HepG2 (cell line): ENCODE data around the gene TNFRSF13B. TPM values are rescaled to one million over a fixed set of nuclear protein-coding genes. Genes with fewer than 3 reads are reported as not detected.
"Not testable (repeated sequence)": the region's sequence is repeated elsewhere in the genome, so short reads cannot be mapped to it uniquely, and the experiment has no call there.

Experiments
- ATAC-seq: fragments of 200-7000 bp; cut with Tn5 transposase; 3 replicates; pipeline ENCODE4 v1.9.1; 2020; ENCODE audit warnings: mild to moderate bottlenecking, moderate library complexity
- BruUV-seq: library from RNA; stranded (reverse); fragments of 400-500 nt; replicated peaks from 2 replicates; lab custom pipeline; 2021; lab: Mats Ljungman, UMichigan
- CTCF ChIA-PET: fragments of 300-600 bp; formaldehyde crosslinking; extraction: SDS; loops from one replicate; lab custom pipeline; 2021; ENCODE audit warnings: low total read pairs, inconsistent platforms, low intra/inter-chr PET ratio; lab: Yijun Ruan, JAX
- POLR2A ChIA-PET: fragments of 350-600 bp; sonication (Branson Sonifier 250); formaldehyde crosslinking; loops from one replicate; lab custom pipeline; 2020; ENCODE audit warnings: antibody characterized with exemption, inconsistent platforms; lab: Yijun Ruan, JAX
- DNase-seq: peaks from one replicate; pipeline ENCODE4 v3.0.0-alpha.2; 2015; ENCODE audit warnings: low spot score
- FAIRE-seq: peaks from 3 replicates; lab custom pipeline; 2011; peaks lifted over from hg19 to GRCh38; lab: Jason Lieb, UNC
- H2AFZ ChIP-seq: one replicate; pipeline ENCODE4 v1.6.1; 2011; ENCODE audit warnings: low read length, inconsistent platforms
- H3K27ac ChIP-seq: fragments of 300-600 bp; 3 replicates; pipeline ENCODE4 v1.8.0; 2011; ENCODE audit warnings: mixed run types, mild to moderate bottlenecking, mixed read lengths, low read length, inconsistent platforms; ENCODE audit not compliant: insufficient read depth; ENCODE audit errors: extremely low read length
- H3K27me3 ChIP-seq, 2 experiments: fragments of 200-600 bp in 1 of 2; 2 replicates in 1 of 2; 3 replicates in 1 of 2; pipeline versions ENCODE4 v1.6.0 to v1.8.0; 2011; ENCODE audit warnings: low read length in 2 of 2, mild to moderate bottlenecking in 2 of 2, moderate library complexity in 2 of 2, inconsistent platforms in 1 of 2; ENCODE audit not compliant: insufficient read depth in 2 of 2, control insufficient read depth in 1 of 2
- H3K36me3 ChIP-seq, 2 experiments: fragments of 200-600 bp in 1 of 2; replicated peaks in 1 of 2; 2 replicates in 1 of 2; 3 replicates in 1 of 2; pipeline versions ENCODE4 v1.5.1 to v1.8.0; 2011; ENCODE audit warnings: low read length in 2 of 2, inconsistent platforms in 1 of 2; ENCODE audit not compliant: insufficient read depth in 2 of 2, control insufficient read depth in 1 of 2
- H3K4me1 ChIP-seq: 2 replicates; pipeline ENCODE4 v1.5.1; 2012; ENCODE audit warnings: low read length, inconsistent platforms; ENCODE audit not compliant: insufficient read depth
- H3K4me2 ChIP-seq: 2 replicates; pipeline ENCODE4 v1.6.0; 2011; ENCODE audit warnings: low read depth, low read length, inconsistent platforms
- H3K4me3 ChIP-seq, 3 experiments: fragments of 200-600 bp in 1 of 3; sonication (generic), shearing (Covaris generic) in 1 of 3; replicated peaks in 1 of 3; 2 replicates each; pipeline ENCODE4 v1.5.1; 2011 to 2016; ENCODE audit warnings: low read length in 3 of 3, inconsistent platforms in 2 of 3, low read depth in 2 of 3, mild to moderate bottlenecking in 2 of 3, control low read depth in 1 of 3, mixed read lengths in 1 of 3; ENCODE audit not compliant: insufficient read depth in 1 of 3
- H3K79me2 ChIP-seq: one replicate; pipeline ENCODE4 v1.6.1; 2011; ENCODE audit warnings: low read length, inconsistent platforms; ENCODE audit not compliant: insufficient read depth
- H3K9ac ChIP-seq: 2 replicates; pipeline ENCODE4 v1.6.0; 2011; ENCODE audit warnings: mild to moderate bottlenecking, low read depth, low read length, inconsistent platforms; ENCODE audit not compliant: insufficient read depth
- H3K9me3 ChIP-seq: 2 replicates; pipeline ENCODE4 v1.5.1; 2012; ENCODE audit warnings: mild to moderate bottlenecking, low read length
- H4K20me1 ChIP-seq: 2 replicates; pipeline ENCODE4 v1.6.0; 2011; ENCODE audit warnings: inconsistent platforms, mild to moderate bottlenecking, low read length, moderate library complexity; ENCODE audit not compliant: insufficient read depth
- HOXA9 ChIP-seq: sonication (generic); formaldehyde crosslinking; IDR thresholded peaks from 2 replicates; pipeline ENCODE4 v1.8.1; 2022; ENCODE audit warnings: missing genetic modification reagents, mild to moderate bottlenecking, moderate library complexity, borderline replicate concordance
- NKX3-1 ChIP-seq: sonication (generic); formaldehyde crosslinking; IDR thresholded peaks from 2 replicates; pipeline ENCODE4 v1.5.0; 2020; ENCODE audit warnings: missing genetic modification reagents
- SMYD3 ChIP-seq: sonication (generic); formaldehyde crosslinking; IDR thresholded peaks from 2 replicates; pipeline ENCODE4 v1.8.1; 2023; ENCODE audit warnings: mild to moderate bottlenecking, missing genetic modification reagents
- SP5 ChIP-seq: IDR thresholded peaks from 2 replicates; pipeline ENCODE4 v1.6.1; 2016; ENCODE audit warnings: low read depth, borderline replicate concordance
- TBL1XR1 ChIP-seq: fragments of 150-350 bp; IDR thresholded peaks from 2 replicates; pipeline ENCODE4 v1.6.1; 2014; ENCODE audit warnings: borderline replicate concordance, low read length; ENCODE audit not compliant: partially characterized antibody
- ZIK1 ChIP-seq: sonication (generic); formaldehyde crosslinking; IDR thresholded peaks from 2 replicates; pipeline ENCODE4 v1.5.0; 2020; ENCODE audit warnings: mild to moderate bottlenecking, low read depth, missing genetic modification reagents, borderline replicate concordance
- ZNF75D ChIP-seq: sonication (generic); formaldehyde crosslinking; IDR thresholded peaks from 2 replicates; pipeline ENCODE4 v1.8.1; 2023; ENCODE audit warnings: missing genetic modification reagents, mild to moderate bottlenecking, borderline replicate concordance
- ZNF780A ChIP-seq: sonication (generic); formaldehyde crosslinking; IDR thresholded peaks from 2 replicates; pipeline ENCODE4 v1.8.0; 2022; ENCODE audit warnings: mild to moderate bottlenecking, missing genetic modification reagents, moderate library complexity
- ZNF781 ChIP-seq: sonication (generic); formaldehyde crosslinking; IDR thresholded peaks from 2 replicates; pipeline ENCODE4 v1.5.1; 2020; ENCODE audit warnings: borderline replicate concordance, mild to moderate bottlenecking, missing genetic modification reagents; ENCODE audit errors: not compliant biosample characterization
- ZSCAN9 ChIP-seq: IDR thresholded peaks from 2 replicates; pipeline ENCODE4 v1.6.1; 2016; ENCODE audit warnings: borderline replicate concordance
- WGBS: methylation state at CpG from one replicate; pipeline ENCODE4 v1.1.6; 2017; ENCODE audit warnings: low lambda C conversion rate; 5-methylcytosine and 5-hydroxymethylcytosine counted together
- in situ Hi-C: cut with HindIII; loops from 2 replicates; pipeline ENCODE4 v1.10.0; 2017; ENCODE audit warnings: low pct_unique_long_range_greater_than_20kb; ENCODE audit not compliant: extremely low pct_ligation_motif_present
- intact Hi-C: fragments of 100-400 bp; cut with micrococcal nuclease; formaldehyde crosslinking; loops from one replicate; pipeline ENCODE4 v1.10.0; 2022; ENCODE audit not compliant: unreplicated experiment
- polyA plus RNA-seq, 8 experiments: library from polyadenylated mRNA; depleted of rRNA in 3 of 8; stranded (reverse) in 7 of 8; unstranded in 1 of 8; fragments of >200 nt; fragmentation: Illumina TruSeq in 4 of 8; extraction: Trizol in 4 of 8; gene quantifications; 2 replicates each; pipeline versions ENCODE4 v1.2.1 to v1.2.3, GENCODE V29; 2011 to 2016; ENCODE audit warnings: low read depth in 4 of 8, missing spikeins in 1 of 8, mixed read lengths in 1 of 8; ENCODE audit not compliant: insufficient read depth in 1 of 8
- total RNA-seq, 5 experiments: library from RNA; depleted of rRNA; stranded (reverse); fragments of >200 nt; fragmentation: Illumina TruSeq; extraction: Trizol; gene quantifications; 2 replicates each; pipeline ENCODE4 v1.2.3, GENCODE V29; 2016; ENCODE audit warnings: low read depth in 1 of 5
- TF ChIP-seq, protein P1 (sequence below): sonication (generic); formaldehyde crosslinking; IDR thresholded peaks from 2 replicates; pipeline ENCODE4 v1.8.0; 2022; ENCODE audit warnings: mild to moderate bottlenecking, missing genetic modification reagents; ENCODE audit not compliant: insufficient replicate concordance
- TF ChIP-seq, protein P2 (sequence below): sonication (generic); formaldehyde crosslinking; IDR thresholded peaks from 2 replicates; pipeline ENCODE4 v1.4.0; 2020; ENCODE audit warnings: missing genetic modification reagents

TNFRSF13B gene
- total and polyA plus RNA-seq, 2 of the 13 experiments (the other 11 are each of a cell fraction or from before 2014, with no cell fraction given) = not detected

DNA sequence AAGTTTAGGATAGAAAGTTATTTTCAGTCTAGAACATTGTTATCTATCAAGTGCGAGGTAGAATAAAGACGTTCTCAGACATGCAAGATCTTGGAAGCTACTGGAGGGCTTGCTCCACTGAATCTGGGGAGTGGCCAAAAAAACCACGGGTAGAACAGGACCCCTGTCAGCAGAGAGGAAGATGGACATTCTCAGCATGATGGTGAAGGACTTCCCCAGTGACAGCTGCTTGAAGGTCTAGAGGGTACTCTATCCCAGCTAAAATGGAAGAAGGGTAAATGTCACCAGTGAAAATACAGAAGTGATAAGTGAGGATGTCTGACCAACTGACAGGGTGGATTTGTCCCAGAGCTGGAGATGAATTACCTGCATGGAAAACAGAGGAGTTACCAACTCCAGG is 10.1 kb downstream of the TNFRSF13B start (continued):
- TF ChIP-seq ZNF75D (CRISPR knock-in tag) = no peak
- no peak for TF ChIP-seq NKX3-1 (CRISPR knock-in tag)
- TF ChIP-seq, protein P1, sequence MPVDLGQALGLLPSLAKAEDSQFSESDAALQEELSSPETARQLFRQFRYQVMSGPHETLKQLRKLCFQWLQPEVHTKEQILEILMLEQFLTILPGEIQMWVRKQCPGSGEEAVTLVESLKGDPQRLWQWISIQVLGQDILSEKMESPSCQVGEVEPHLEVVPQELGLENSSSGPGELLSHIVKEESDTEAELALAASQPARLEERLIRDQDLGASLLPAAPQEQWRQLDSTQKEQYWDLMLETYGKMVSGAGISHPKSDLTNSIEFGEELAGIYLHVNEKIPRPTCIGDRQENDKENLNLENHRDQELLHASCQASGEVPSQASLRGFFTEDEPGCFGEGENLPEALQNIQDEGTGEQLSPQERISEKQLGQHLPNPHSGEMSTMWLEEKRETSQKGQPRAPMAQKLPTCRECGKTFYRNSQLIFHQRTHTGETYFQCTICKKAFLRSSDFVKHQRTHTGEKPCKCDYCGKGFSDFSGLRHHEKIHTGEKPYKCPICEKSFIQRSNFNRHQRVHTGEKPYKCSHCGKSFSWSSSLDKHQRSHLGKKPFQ = no peak
- TF ChIP-seq HOXA9 = no peak
- TF ChIP-seq TBL1XR1 = no peak
- TF ChIP-seq ZIK1 (CRISPR knock-in tag) = no peak
- TF ChIP-seq, protein P2, sequence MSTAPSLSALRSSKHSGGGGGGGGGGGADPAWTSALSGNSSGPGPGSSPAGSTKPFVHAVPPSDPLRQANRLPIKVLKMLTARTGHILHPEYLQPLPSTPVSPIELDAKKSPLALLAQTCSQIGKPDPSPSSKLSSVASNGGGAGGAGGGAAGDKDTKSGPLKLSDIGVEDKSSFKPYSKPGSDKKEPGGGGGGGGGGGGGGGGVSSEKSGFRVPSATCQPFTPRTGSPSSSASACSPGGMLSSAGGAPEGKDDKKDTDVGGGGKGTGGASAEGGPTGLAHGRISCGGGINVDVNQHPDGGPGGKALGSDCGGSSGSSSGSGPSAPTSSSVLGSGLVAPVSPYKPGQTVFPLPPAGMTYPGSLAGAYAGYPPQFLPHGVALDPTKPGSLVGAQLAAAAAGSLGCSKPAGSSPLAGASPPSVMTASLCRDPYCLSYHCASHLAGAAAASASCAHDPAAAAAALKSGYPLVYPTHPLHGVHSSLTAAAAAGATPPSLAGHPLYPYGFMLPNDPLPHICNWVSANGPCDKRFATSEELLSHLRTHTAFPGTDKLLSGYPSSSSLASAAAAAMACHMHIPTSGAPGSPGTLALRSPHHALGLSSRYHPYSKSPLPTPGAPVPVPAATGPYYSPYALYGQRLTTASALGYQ (CRISPR knock-in tag) = no peak
- TF ChIP-seq ZNF780A (CRISPR knock-in tag) = no peak
- TF ChIP-seq SP5 (CRISPR knock-in tag) = no peak
- no peak for TF ChIP-seq ZSCAN9
- TF ChIP-seq SMYD3 (CRISPR knock-in tag) = no peak
- no peak for TF ChIP-seq ZNF781
- TF ChIP-seq, all 625 proteins: peak for 0

DNA sequence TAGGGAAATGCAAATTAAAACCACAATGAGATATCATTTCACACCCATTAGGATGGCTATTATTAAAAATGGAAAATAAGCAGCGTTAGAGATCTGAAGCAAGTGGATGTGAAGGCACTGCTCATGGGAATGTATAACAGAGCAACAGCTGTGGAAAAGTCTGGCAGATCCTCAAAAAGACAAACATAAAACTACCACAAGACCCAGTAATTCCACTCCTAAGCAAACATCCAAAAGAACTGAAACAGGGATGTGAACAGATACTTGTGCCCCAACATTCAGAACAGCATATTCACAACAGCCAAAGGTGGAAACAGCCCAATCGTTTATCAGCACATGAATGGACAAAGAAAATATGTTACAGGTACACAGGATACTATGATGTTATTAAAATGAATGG is 10.9 kb downstream of the TNFRSF13B start:
- H3K36me3 ChIP-seq, intact Hi-C loops, ATAC-seq, in situ Hi-C loops, H3K9me3 ChIP-seq, H3K4me1 ChIP-seq, DNase-seq, H3K9ac ChIP-seq, H3K27ac ChIP-seq, POLR2A ChIA-PET, H3K4me3 ChIP-seq, CTCF ChIA-PET, H4K20me1 ChIP-seq, H2AFZ ChIP-seq, H3K79me2 ChIP-seq, H3K4me2 ChIP-seq, FAIRE-seq, BruUV-seq: not testable (repeated sequence)
- H3K27me3 ChIP-seq = peaks cover 0 to 12% of the 10 kb centered on the region in 2 experiments; a peak in 2 of 5 replicates
- 0% methylated on average over 2 of the region's 2 CpGs for WGBS

DNA sequence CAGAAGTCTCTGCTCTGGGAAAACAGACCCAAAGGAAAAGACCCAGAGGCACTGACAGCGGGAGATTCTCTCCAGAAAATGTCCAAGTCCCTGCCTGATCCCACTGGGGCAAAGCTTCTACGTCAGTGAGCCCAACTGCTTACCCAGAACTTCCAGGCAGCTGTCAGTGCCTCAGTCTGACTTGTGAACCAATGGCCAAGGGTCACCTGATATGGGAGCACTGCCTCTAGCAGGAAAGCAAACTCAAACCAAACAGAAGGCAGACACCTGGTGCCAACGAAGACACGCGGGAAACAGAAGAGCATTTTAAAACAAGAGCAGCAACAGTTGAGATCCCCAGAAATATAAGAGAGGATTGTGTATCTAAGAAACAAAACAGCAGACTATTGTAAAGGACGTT is 16.9 kb downstream of the TNFRSF13B start:
- H3K36me3 ChIP-seq, H4K20me1 ChIP-seq, H3K4me3 ChIP-seq, FAIRE-seq, CTCF ChIA-PET, H3K4me2 ChIP-seq, H3K79me2 ChIP-seq, H3K4me1 ChIP-seq, intact Hi-C loops, in situ Hi-C loops, ATAC-seq, H3K27ac ChIP-seq, H3K9ac ChIP-seq, H3K9me3 ChIP-seq, BruUV-seq, POLR2A ChIA-PET, DNase-seq, H2AFZ ChIP-seq: not testable (repeated sequence)
- peaks cover 2 to 52% of the 10 kb centered on the region in 2 experiments for H3K27me3 ChIP-seq
- WGBS = 4% methylated on average over 6 of the region's 6 CpGs
